SK-N-SH treated with all-trans-retinoic acid at 6 μM for 48 hours (cell line): Measurements from ENCODE around the gene ARHGAP18.

Source experiments
- ATAC-seq: fragments of 200-7000 bp; cut with Tn5 transposase; 3 replicates; pipeline ENCODE4 v1.9.1; 2020; ENCODE audit warnings: mild to moderate bottlenecking, moderate library complexity
- ARNTL ChIP-seq: fragments of 450-650 bp; formaldehyde crosslinking; IDR thresholded peaks from 2 replicates; pipeline ENCODE4 v1.5.0; 2020; ENCODE audit warnings: low read depth, mild to moderate bottlenecking, moderate library complexity, borderline replicate concordance
- BACH2 ChIP-seq: fragments of 250-450 bp; sonication (Bioruptor Pico); IDR thresholded peaks from 2 replicates; pipeline ENCODE4 v1.9.0; 2021; ENCODE audit warnings: mild to moderate bottlenecking, borderline replicate concordance
- CSDC2 ChIP-seq: fragments of 250-450 bp; sonication (Bioruptor Pico); IDR thresholded peaks from 2 replicates; pipeline ENCODE4 v1.5.0; 2020; ENCODE audit warnings: mild to moderate bottlenecking, moderate library complexity
- CSRNP3 ChIP-seq: fragments of 250-450 bp; sonication (Bioruptor Pico); IDR thresholded peaks from 2 replicates; pipeline ENCODE4 v1.5.1; 2021; ENCODE audit warnings: mild to moderate bottlenecking, moderate library complexity
- ESRRG ChIP-seq: fragments of 250-450 bp; sonication (Bioruptor Pico); IDR thresholded peaks from 2 replicates; pipeline ENCODE4 v1.6.1; 2021; ENCODE audit warnings: mild to moderate bottlenecking
- GLIS3 ChIP-seq: fragments of 250-450 bp; sonication (Bioruptor Pico); IDR thresholded peaks from 2 replicates; pipeline ENCODE4 v1.5.0; 2020; ENCODE audit warnings: mild to moderate bottlenecking, moderate library complexity
- ISL1 ChIP-seq: fragments of 250-450 bp; sonication (Bioruptor Pico); IDR thresholded peaks from 2 replicates; pipeline ENCODE4 v2.1.2; 2022; ENCODE audit warnings: mild to moderate bottlenecking, moderate library complexity
- OSR1 ChIP-seq: fragments of 250-450 bp; sonication (Bioruptor Pico); IDR thresholded peaks from 2 replicates; pipeline ENCODE4 v1.8.0; 2022; ENCODE audit warnings: moderate library complexity, mild to moderate bottlenecking, inconsistent platforms
- PATZ1 ChIP-seq: fragments of 250-450 bp; sonication (Bioruptor Pico); IDR thresholded peaks from 2 replicates; pipeline ENCODE4 v1.8.0; 2020; ENCODE audit warnings: mild to moderate bottlenecking, moderate library complexity, borderline replicate concordance
- POU6F1 ChIP-seq: fragments of 250-450 bp; sonication (Bioruptor Pico); IDR thresholded peaks from 2 replicates; pipeline ENCODE4 v1.8.0; 2021; ENCODE audit warnings: low read depth, mild to moderate bottlenecking, moderate library complexity, borderline replicate concordance
- PPARA ChIP-seq: fragments of 250-450 bp; sonication (Bioruptor Pico); IDR thresholded peaks from 2 replicates; pipeline ENCODE4 v1.5.0; 2020; ENCODE audit warnings: mild to moderate bottlenecking, borderline replicate concordance
- RARB ChIP-seq: fragments of 250-450 bp; sonication (Bioruptor Pico); IDR thresholded peaks from 2 replicates; pipeline ENCODE4 v1.8.0; 2021; ENCODE audit warnings: mild to moderate bottlenecking, moderate library complexity
- SNAI2 ChIP-seq: fragments of 250-450 bp; sonication (Bioruptor Pico); IDR thresholded peaks from 2 replicates; pipeline ENCODE4 v1.5.0; 2020; ENCODE audit warnings: mild to moderate bottlenecking, moderate library complexity
- TCF4 ChIP-seq: fragments of 250-450 bp; sonication (Bioruptor Pico); IDR thresholded peaks from 2 replicates; pipeline ENCODE4 v1.8.0; 2021; ENCODE audit warnings: mild to moderate bottlenecking, moderate library complexity, borderline replicate concordance
- TOX ChIP-seq: fragments of 250-450 bp; sonication (Bioruptor Pico); IDR thresholded peaks from 2 replicates; pipeline ENCODE4 v1.8.0; 2021; ENCODE audit warnings: mild to moderate bottlenecking, moderate library complexity, borderline replicate concordance
- ZC3H10 ChIP-seq: fragments of 250-450 bp; sonication (Bioruptor Pico); IDR thresholded peaks from 2 replicates; pipeline ENCODE4 v1.5.1; 2021; ENCODE audit warnings: mild to moderate bottlenecking, moderate library complexity
- ZFP3 ChIP-seq: fragments of 250-450 bp; sonication (Bioruptor Pico); IDR thresholded peaks from 2 replicates; pipeline ENCODE4 v1.5.0; 2020; ENCODE audit warnings: mild to moderate bottlenecking, moderate library complexity
- ZNF565 ChIP-seq: fragments of 450-650 bp; formaldehyde crosslinking; conservative IDR thresholded peaks from 2 replicates; pipeline ENCODE4 v1.5.0; 2020; ENCODE audit warnings: low read depth, mild to moderate bottlenecking, moderate library complexity
- ZNF70 ChIP-seq: fragments of 450-650 bp; formaldehyde crosslinking; IDR thresholded peaks from 2 replicates; pipeline ENCODE4 v1.5.0; 2020; ENCODE audit warnings: mild to moderate bottlenecking, moderate library complexity
- ZNF8 ChIP-seq: fragments of 450-650 bp; formaldehyde crosslinking; IDR thresholded peaks from 2 replicates; pipeline ENCODE4 v1.5.0; 2020; ENCODE audit warnings: mild to moderate bottlenecking, moderate library complexity
- TF ChIP-seq, protein P1 (sequence below): fragments of 250-450 bp; sonication (Bioruptor Pico); IDR thresholded peaks from 2 replicates; pipeline ENCODE4 v1.5.1; 2020; ENCODE audit warnings: low read depth, mild to moderate bottlenecking, moderate library complexity
- TF ChIP-seq, protein P2 (sequence below): fragments of 250-450 bp; sonication (Bioruptor Pico); IDR thresholded peaks from 2 replicates; pipeline ENCODE4 v1.5.0; 2020; ENCODE audit warnings: mild to moderate bottlenecking, moderate library complexity

The ARHGAP18 gene

DNA sequence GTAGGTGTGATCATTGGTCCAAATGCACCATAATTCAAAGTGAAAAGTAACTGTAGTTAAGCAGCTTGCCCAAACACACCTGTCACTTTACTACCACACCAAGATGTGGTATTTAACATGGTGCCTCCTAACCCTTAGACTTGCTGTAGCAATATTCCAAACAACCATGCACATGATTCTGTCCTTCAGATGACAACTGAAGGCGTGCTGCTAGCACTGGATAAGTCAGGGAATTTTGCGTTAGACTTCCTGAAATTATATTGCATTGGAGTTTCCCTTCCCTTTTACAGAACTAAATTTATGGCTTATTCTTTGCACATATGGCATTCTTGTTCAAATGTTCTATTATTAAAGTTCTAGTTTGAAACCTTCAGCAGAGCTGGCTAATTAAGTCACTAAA is 106.2 kb downstream of the ARHGAP18 start:
- ATAC-seq: no peak
- TF ChIP-seq PATZ1 (CRISPR knock-in tag) (no peak), ZNF565 (CRISPR knock-in tag) (no peak), BACH2 (CRISPR knock-in tag) (no peak), ZFP3 (no peak), OSR1 (CRISPR knock-in tag) (no peak), ZNF70 (no peak), ESRRG (no peak), GLIS3 (CRISPR knock-in tag) (no peak), POU6F1 (no peak), TCF4 (CRISPR knock-in tag) (no peak), CSRNP3 (CRISPR knock-in tag) (no peak), ISL1 (CRISPR knock-in tag) (no peak), PPARA (no peak), ZNF8 (no peak)
- TF ChIP-seq, protein P1, sequence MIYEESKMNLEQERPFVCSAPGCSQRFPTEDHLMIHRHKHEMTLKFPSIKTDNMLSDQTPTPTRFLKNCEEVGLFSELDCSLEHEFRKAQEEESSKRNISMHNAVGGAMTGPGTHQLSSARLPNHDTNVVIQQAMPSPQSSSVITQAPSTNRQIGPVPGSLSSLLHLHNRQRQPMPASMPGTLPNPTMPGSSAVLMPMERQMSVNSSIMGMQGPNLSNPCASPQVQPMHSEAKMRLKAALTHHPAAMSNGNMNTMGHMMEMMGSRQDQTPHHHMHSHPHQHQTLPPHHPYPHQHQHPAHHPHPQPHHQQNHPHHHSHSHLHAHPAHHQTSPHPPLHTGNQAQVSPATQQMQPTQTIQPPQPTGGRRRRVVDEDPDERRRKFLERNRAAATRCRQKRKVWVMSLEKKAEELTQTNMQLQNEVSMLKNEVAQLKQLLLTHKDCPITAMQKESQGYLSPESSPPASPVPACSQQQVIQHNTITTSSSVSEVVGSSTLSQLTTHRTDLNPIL (CRISPR knock-in tag): no peak
- TF ChIP-seq, all 23 proteins: peak for 0

GRCh38 chr6:129601323-129601722 is 108.7 kb downstream of the ARHGAP18 start:
- ATAC-seq: no peak
- TF ChIP-seq ZNF70 (no peak), ESRRG (no peak), SNAI2 (CRISPR knock-in tag) (no peak), RARB (CRISPR knock-in tag) (no peak), BACH2 (CRISPR knock-in tag) (no peak), CSRNP3 (CRISPR knock-in tag) (no peak), ZC3H10 (CRISPR knock-in tag) (no peak), CSDC2 (no peak), ZFP3 (no peak), TOX (no peak), PPARA (no peak)
- TF ChIP-seq, protein P2, sequence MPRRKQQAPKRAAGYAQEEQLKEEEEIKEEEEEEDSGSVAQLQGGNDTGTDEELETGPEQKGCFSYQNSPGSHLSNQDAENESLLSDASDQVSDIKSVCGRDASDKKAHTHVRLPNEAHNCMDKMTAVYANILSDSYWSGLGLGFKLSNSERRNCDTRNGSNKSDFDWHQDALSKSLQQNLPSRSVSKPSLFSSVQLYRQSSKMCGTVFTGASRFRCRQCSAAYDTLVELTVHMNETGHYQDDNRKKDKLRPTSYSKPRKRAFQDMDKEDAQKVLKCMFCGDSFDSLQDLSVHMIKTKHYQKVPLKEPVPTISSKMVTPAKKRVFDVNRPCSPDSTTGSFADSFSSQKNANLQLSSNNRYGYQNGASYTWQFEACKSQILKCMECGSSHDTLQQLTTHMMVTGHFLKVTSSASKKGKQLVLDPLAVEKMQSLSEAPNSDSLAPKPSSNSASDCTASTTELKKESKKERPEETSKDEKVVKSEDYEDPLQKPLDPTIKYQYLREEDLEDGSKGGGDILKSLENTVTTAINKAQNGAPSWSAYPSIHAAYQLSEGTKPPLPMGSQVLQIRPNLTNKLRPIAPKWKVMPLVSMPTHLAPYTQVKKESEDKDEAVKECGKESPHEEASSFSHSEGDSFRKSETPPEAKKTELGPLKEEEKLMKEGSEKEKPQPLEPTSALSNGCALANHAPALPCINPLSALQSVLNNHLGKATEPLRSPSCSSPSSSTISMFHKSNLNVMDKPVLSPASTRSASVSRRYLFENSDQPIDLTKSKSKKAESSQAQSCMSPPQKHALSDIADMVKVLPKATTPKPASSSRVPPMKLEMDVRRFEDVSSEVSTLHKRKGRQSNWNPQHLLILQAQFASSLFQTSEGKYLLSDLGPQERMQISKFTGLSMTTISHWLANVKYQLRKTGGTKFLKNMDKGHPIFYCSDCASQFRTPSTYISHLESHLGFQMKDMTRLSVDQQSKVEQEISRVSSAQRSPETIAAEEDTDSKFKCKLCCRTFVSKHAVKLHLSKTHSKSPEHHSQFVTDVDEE (CRISPR knock-in tag): no peak

DNA sequence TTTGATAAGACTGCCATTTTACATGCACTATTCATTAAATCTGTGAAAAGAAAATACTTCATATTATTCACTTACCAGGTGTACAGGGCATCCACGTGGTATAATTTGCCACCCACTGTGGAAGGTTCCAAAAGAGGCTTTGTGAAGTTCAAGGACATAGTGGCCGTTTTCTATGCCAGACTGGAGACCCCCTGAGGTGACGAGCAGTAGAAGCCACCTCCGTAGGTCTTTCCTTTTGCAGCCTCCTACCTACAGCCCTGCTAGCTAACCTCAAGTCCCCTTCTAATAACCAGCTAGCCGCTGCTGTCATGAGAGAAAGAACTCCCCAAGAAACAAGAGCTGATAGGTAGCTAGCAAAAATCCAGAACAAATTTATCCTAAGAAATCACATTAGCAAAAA is 110.5 kb downstream of the ARHGAP18 start:
- ATAC-seq: no peak
- TF ChIP-seq GLIS3 (CRISPR knock-in tag) (no peak), PPARA (no peak), POU6F1 (no peak), ARNTL (CRISPR knock-in tag) (no peak)
